Panc1 (cell line): ENCODE measurements around the gene LSM2.

Experiments
- TF ChIP-seq, protein P1 (sequence below): fragments of 450-650 bp; IDR thresholded peaks from 2 replicates; pipeline ENCODE4 v1.5.1; 2017; ENCODE audit warnings: mild to moderate bottlenecking
- TF ChIP-seq, protein P2 (sequence below), 2 experiments: IDR thresholded peaks; 2 replicates each; pipeline ENCODE4 v1.6.1; 2011 to 2012; ENCODE audit warnings: low read depth in 2 of 2, control low read depth in 1 of 2, low read length in 1 of 2, mild to moderate bottlenecking in 1 of 2, moderate library complexity in 1 of 2; ENCODE audit not compliant: insufficient read depth in 1 of 2

DNA sequence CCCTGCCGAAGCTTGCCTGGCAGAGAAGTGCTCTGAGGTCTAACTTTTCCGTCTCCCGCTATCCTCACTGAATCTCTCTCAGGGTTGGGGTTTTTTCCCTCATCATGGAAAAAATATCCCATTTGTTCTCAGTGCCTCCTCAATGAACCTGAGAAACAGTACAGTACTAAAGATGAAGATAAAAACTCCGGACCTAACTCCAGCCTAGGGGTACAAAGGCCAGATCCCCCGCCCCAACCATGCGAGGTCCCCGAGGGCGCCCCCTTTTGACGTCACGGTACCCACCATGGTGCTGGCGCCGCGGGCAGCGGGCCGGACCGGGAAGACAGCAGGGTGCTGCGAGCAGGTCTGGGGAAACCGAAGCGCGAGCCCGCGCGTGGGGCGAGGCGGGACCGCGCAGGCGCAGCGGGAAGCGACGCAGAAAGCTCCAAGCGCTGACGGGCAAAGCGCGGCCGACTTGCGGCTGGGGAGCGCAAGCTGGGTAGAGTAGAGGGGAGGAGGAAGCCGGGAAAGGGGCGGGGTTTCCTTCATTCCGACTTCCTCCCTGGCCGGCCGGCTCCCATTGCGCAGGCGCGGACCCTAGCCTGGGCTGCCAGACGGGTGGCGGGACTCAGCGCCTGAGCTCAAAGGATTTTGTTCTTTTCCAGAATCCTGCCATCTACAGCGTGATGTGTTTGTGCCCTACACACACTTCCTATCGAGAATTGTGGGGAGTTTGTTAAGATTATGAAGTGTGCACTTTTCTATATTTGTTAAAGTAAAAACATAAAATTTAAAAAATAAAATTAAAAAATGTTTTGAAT lies at the start of gene LSM2:
- TF ChIP-seq, protein P1, sequence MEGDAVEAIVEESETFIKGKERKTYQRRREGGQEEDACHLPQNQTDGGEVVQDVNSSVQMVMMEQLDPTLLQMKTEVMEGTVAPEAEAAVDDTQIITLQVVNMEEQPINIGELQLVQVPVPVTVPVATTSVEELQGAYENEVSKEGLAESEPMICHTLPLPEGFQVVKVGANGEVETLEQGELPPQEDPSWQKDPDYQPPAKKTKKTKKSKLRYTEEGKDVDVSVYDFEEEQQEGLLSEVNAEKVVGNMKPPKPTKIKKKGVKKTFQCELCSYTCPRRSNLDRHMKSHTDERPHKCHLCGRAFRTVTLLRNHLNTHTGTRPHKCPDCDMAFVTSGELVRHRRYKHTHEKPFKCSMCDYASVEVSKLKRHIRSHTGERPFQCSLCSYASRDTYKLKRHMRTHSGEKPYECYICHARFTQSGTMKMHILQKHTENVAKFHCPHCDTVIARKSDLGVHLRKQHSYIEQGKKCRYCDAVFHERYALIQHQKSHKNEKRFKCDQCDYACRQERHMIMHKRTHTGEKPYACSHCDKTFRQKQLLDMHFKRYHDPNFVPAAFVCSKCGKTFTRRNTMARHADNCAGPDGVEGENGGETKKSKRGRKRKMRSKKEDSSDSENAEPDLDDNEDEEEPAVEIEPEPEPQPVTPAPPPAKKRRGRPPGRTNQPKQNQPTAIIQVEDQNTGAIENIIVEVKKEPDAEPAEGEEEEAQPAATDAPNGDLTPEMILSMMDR, result no peak; the same call in 1 of the 2 replicates
- TF ChIP-seq, protein P2, sequence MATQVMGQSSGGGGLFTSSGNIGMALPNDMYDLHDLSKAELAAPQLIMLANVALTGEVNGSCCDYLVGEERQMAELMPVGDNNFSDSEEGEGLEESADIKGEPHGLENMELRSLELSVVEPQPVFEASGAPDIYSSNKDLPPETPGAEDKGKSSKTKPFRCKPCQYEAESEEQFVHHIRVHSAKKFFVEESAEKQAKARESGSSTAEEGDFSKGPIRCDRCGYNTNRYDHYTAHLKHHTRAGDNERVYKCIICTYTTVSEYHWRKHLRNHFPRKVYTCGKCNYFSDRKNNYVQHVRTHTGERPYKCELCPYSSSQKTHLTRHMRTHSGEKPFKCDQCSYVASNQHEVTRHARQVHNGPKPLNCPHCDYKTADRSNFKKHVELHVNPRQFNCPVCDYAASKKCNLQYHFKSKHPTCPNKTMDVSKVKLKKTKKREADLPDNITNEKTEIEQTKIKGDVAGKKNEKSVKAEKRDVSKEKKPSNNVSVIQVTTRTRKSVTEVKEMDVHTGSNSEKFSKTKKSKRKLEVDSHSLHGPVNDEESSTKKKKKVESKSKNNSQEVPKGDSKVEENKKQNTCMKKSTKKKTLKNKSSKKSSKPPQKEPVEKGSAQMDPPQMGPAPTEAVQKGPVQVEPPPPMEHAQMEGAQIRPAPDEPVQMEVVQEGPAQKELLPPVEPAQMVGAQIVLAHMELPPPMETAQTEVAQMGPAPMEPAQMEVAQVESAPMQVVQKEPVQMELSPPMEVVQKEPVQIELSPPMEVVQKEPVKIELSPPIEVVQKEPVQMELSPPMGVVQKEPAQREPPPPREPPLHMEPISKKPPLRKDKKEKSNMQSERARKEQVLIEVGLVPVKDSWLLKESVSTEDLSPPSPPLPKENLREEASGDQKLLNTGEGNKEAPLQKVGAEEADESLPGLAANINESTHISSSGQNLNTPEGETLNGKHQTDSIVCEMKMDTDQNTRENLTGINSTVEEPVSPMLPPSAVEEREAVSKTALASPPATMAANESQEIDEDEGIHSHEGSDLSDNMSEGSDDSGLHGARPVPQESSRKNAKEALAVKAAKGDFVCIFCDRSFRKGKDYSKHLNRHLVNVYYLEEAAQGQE (IDR thresholded peaks at IDR 0.05; ENCODE audit: insufficient read depth in 1 of 2, low read depth in 2 of 2, low read length in 1 of 2), result no peak
